HG02678 (cell line): ENCODE measurements around the gene ZMAT5.

Experiments
- ATAC-seq: cut with Tn5 transposase; IDR thresholded peaks from one replicate; pipeline ENCODE4 v1.9.1; 2021; ENCODE audit warnings: mild to moderate bottlenecking, moderate library complexity; ENCODE audit not compliant: unreplicated experiment

Gene ZMAT5

GRCh38 chr22:29733362-29734201, 33.2 kb downstream of the ZMAT5 start:
- ATAC-seq: no peak

GRCh38 chr22:29732883-29733282, 33.9 kb downstream of the ZMAT5 start:
- ATAC-seq: no peak

- ATAC-seq: no peak
Observed at GRCh38 chr22:29731058-29731850, 35.6 kb downstream of the ZMAT5 start.

- no peak for ATAC-seq
Observed at GRCh38 chr22:29729161-29729560, 37.6 kb downstream of the ZMAT5 start.

- ATAC-seq: no peak
Observed at GRCh38 chr22:29727131-29727523, 39.7 kb downstream of the ZMAT5 start.

- no peak for ATAC-seq
Observed at GRCh38 chr22:29726512-29727130, 40.2 kb downstream of the ZMAT5 start.

GRCh38 chr22:29726106-29726505, 40.7 kb downstream of the ZMAT5 start:
- no peak for ATAC-seq

GRCh38 chr22:29724843-29725242, 42.0 kb downstream of the ZMAT5 start:
- ATAC-seq: no peak

- no peak for ATAC-seq
Observed at GRCh38 chr22:29723766-29724165, 43.0 kb downstream of the ZMAT5 start.

- no peak for ATAC-seq
Observed at GRCh38 chr22:29722587-29722986, 44.2 kb downstream of the ZMAT5 start.

- no peak for ATAC-seq
Observed at GRCh38 chr22:29722151-29722550, 44.7 kb downstream of the ZMAT5 start.

- ATAC-seq: no peak
Observed at GRCh38 chr22:29720811-29721323, 45.9 kb downstream of the ZMAT5 start.

- ATAC-seq: no peak
Observed at GRCh38 chr22:29719899-29720645, 46.7 kb downstream of the ZMAT5 start, which contains the start of gene CABP7. CABP7 (plus strand) TSS chr22:29720003; CDS start chr22:29720425, 422 bp downstream.

- ATAC-seq: no peak
Observed at GRCh38 chr22:29718949-29719898, 47.6 kb downstream of the ZMAT5 start.

GRCh38 chr22:29717789-29718188, 49.0 kb downstream of the ZMAT5 start:
- ATAC-seq: no peak

GRCh38 chr22:29716814-29717545, 49.8 kb downstream of the ZMAT5 start:
- ATAC-seq: no peak

- ATAC-seq: no peak
Observed at GRCh38 chr22:29715705-29716104, 51.1 kb downstream of the ZMAT5 start.

GRCh38 chr22:29715240-29715639, 51.6 kb downstream of the ZMAT5 start:
- ATAC-seq: no peak
